NOMO-1 treated with DMSO at 0.1 percent for 48 hours (cell line): ENCODE data around the gene FERMT3.
A peak's percentile ranks its signal among the peaks of the same experiment; 100 is the strongest.

Source experiments
- DNase-seq: peaks from one replicate; lab custom pipeline; 2025; ENCODE audit not compliant: unreplicated experiment; lab: John Stamatoyannopoulos, UW

The FERMT3 gene

DNA sequence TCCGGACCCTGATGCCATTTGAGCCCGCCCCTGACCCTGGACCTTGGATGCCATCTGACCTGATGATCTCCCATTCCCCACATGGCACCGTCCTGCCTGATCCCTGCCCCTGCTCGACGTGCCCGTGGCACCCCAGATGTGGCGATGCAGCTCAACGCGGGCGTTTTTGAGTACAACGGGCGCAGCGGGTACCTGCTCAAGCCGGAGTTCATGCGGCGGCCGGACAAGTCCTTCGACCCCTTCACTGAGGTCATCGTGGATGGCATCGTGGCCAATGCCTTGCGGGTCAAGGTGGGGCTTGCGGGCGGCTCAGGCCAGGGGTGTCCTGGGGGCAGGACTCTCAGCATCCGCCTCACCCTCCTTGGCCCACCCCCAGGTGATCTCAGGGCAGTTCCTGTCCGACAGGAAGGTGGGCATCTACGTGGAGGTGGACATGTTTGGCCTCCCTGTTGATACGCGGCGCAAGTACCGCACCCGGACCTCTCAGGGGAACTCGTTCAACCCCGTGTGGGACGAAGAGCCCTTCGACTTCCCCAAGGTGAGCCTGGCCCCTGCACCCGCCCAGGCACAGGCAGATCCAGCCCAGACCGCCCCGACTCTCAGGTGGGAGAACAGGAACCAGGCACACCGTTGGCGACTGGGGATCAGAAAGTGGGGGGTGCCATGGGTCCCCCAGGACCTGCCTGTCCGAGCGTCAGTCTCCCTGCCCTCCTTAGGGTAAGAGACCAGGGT, 55.9 kb downstream of the FERMT3 start:
- DNase-seq = no peak

GRCh38 chr11:64263021-64263946, 56.8 kb downstream of the FERMT3 start:
- DNase-seq = no peak

DNA sequence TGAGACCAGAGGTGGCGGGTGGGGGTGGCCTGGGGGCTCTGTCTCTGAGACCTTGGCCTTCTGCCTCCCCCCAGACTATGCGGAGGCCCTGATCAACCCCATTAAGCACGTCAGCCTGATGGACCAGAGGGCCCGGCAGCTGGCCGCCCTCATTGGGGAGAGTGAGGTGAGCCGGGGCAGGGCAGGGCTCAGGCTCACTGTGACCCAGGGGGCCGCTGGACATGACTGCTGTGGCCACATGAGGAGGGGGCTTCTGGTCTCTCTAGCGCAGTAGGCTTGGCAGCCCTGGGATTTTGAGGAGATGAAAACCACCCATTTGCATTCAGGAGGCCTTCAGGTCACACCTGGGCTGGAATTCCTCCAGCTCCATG, 57.4 kb downstream of the FERMT3 start:
- no peak for DNase-seq

- DNase-seq = no peak
Observed at GRCh38 chr11:64264371-64264852, 57.9 kb downstream of the FERMT3 start.

DNA sequence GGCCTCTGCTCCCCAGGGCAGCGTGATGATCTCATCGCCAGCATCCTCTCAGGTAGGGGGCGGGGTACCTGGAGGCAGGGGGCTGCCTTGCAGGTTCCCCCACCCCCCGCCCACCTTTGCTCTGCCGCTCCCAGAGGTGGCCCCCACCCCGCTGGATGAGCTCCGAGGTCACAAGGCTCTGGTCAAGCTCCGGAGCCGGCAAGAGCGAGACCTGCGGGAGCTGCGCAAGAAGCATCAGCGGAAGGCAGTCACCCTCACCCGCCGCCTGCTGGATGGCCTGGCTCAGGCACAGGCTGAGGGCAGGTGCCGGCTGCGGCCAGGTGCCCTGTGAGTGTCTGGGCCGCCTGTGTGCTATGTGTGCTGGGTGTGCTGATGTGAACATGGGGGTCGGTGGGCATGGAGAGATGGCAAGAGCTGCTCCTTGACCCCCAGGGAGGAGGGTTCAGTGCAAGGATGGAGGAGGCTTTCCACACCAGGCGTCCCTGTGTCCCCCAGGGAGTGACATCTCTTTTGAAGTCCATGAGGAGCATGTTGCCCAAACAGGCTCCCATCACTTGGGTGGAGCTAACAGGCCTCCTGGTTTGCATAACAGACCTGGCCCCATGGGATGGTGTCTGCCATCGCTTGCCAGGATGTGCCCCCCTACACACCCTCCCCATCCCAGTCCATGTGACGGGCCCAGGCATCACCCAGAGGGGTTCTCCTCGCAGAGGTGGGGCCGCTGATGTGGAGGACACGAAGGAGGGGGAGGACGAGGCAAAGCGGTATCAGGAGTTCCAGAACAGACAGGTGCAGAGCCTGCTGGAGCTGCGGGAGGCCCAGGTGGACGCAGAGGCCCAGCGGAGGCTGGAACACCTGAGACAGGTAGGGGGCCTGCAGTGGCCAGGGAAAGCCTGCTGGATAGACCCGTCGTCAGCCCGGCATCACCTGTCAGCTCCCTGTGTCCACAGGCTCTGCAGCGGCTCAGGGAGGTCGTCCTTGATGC, 58.9 kb downstream of the FERMT3 start:
- no peak for DNase-seq

DNA sequence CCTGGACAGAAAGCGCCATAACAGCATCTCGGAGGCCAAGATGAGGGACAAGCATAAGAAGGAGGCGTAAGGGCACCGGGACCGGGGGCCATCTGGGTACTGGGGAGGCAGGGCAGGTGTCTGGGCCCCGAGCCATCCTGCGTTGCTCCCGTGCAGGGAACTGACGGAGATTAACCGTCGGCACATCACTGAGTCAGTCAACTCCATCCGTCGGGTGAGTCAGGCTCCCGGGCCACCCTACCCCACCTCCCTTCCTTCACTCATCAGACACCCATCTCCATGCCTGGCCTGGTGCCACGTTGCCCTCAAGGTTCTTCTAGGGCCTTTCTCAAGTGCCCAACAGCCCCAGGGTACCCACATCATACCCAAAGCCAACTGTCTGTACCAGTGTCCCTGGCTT, 59.8 kb downstream of the FERMT3 start:
- no peak for DNase-seq

DNA sequence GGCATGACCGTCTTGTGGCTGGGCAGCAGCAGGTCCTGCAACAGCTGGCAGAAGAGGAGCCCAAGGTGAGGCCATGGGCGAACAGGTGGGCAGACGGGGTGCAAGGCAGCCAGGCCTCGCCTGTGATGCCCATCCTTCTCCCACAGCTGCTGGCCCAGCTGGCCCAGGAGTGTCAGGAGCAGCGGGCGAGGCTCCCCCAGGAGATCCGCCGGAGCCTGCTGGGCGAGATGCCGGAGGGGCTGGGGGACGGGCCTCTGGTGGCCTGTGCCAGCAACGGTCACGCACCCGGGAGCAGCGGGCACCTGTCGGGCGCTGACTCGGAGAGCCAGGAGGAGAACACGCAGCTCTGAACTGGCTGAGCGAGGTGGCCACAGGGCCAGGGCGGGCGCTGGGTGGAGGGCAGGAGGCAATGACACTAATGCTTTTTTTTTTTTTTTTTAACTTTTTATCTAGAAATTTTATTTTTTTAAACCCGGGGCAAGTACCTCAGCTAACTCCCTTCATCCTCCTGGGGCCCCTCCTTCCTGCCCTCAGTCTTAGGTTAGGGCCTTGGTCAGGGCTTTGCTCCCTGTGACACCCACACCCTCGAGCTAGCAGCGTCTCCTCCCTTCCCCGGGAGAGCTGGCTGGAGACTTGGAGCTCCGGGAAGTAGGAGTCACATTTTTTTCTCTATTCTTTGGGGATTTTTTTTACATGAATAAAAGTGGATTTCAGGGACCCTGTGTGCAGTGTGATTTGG, 60.9 kb downstream of the FERMT3 start:
- no peak for DNase-seq

DNA sequence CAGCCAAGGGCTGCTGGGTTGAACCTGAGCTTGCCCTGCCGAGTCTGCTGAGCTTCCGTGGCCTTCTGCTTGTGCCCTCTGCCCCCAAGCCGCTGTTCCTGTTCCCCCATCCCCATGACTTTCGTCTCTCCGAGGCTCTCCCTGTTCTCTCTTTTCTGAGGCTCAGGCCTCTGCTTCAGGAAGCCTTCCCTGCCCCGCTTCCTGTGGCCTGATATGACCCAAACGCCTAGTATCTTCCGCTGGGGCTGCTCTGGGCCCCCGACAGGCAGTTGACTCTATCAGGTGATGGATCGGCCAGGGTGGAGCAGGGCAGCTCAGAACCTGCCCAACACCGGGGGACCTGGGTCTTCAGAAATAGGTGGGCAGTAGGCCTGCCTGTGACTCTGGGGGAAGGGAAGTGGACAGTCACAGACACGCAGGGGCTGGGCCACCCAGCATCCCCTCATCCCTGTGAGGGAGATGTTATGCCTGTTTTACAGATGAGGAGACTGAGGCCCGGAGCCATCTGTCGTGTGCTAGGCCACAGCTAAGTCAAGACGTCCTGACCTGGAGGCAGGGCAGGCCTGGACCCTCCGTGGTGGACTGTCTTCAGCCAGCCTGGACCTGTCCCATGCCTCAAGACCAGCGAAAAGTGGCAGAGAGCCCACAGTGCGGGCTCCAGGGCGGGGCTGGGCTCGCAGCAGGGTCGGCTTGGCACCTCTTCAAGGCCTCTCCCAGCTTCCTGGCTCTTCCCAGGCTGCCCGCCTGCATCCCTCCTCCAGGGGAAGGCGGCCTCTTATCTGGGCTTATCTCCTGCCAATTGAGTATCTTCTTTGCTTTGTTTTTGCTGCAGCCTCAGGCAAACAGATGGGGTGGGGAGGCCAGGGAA, 61.7 kb downstream of the FERMT3 start:
- no peak for DNase-seq

DNA sequence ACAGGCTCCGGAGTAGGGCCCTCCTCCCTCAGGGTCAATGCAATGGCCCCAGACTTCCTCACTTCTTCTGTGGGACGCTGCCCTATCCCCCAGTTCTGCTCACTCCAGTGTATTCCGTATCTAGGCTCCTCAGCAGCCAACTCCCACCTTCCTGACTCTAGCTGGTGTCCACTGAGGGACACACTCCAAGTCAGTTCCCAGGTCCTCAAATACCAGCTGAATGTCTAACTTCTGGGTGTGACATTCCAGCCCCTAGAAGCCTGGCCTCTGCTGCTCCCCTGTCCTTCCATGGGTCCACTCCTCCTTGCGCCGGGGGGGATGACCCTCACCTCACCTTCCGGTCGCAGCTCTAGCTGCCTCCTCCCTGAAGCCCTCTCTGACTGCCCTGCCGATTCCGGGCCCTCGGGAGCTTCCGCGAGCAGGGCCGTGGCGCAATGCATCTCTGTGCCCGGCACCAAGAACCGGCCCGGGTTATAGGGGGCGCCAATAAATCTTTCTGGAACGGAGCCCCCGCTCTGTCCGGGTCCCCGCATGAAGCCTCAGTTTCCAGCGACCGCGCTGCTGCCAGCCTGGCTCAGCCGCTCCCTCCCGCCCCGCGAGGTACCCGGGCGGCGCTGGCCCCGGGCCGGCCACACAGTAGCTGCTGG, 62.5 kb downstream of the FERMT3 start:
- peak; percentile 34 for DNase-seq

GRCh38 chr11:64269540-64270220, 63.2 kb downstream of the FERMT3 start:
- peak; percentile 99 for DNase-seq
